H1 (cell line): Measurements from ENCODE around the gene TENT4B. TPM values are rescaled to one million over a fixed set of nuclear protein-coding genes. Genes with fewer than 3 reads are reported as not detected.

Source experiments
- CTCF ChIA-PET: fragments of 300-600 bp; sonication (Branson Sonifier 250); formaldehyde crosslinking; loops from one replicate; lab custom pipeline; 2021; ENCODE audit not compliant: partially characterized antibody; lab: Charles Lee
- POLR2A ChIA-PET: fragments of 300-600 bp; sonication (Branson Sonifier 250); formaldehyde crosslinking; loops from one replicate; lab custom pipeline; 2021; ENCODE audit warnings: inconsistent platforms; ENCODE audit not compliant: partially characterized antibody; lab: Charles Lee
- DNase-seq, 2 experiments: peaks; one replicate each; pipeline versions ENCODE4 v3.0.0 to v3.0.0-alpha.2; 2010 to 2022; ENCODE audit warnings: low spot score in 2 of 2, low read depth in 1 of 2, mixed read lengths in 1 of 2
- FAIRE-seq: peaks from 2 replicates; lab custom pipeline; 2011; peaks lifted over from hg19 to GRCh38; lab: Jason Lieb, UNC
- H2AFZ ChIP-seq: 2 replicates; pipeline ENCODE4 v1.8.1; 2012; ENCODE audit warnings: low read length, inconsistent platforms
- H2AK5ac ChIP-seq: 2 replicates; pipeline ENCODE4 v1.6.1; 2013; ENCODE audit warnings: low read depth, low read length
- H2BK120ac ChIP-seq: replicated peaks from 2 replicates; pipeline ENCODE3; 2013; ENCODE audit warnings: low read depth, low read length, inconsistent platforms
- H2BK12ac ChIP-seq: 2 replicates; pipeline ENCODE4 v1.6.1; 2013; ENCODE audit warnings: low read depth, low read length
- H2BK15ac ChIP-seq: 2 replicates; pipeline ENCODE4 v1.6.1; 2013; ENCODE audit warnings: low read length
- H2BK20ac ChIP-seq: 2 replicates; pipeline ENCODE4 v1.6.1; 2013; ENCODE audit warnings: low read length
- H2BK5ac ChIP-seq: 2 replicates; pipeline ENCODE4 v1.6.1; 2013; ENCODE audit warnings: low read depth, low read length
- H3K14ac ChIP-seq: 2 replicates; pipeline ENCODE4 v1.6.1; 2013; ENCODE audit warnings: inconsistent platforms; ENCODE audit not compliant: insufficient read length
- H3K18ac ChIP-seq: 2 replicates; pipeline ENCODE4 v1.6.1; 2013; ENCODE audit warnings: low read length; ENCODE audit errors: extremely low read depth
- H3K23ac ChIP-seq: 2 replicates; pipeline ENCODE4 v1.6.1; 2013; ENCODE audit warnings: inconsistent platforms; ENCODE audit not compliant: insufficient read length
- H3K23me2 ChIP-seq: 2 replicates; pipeline ENCODE4 v1.6.1; 2013; ENCODE audit warnings: low read depth, low read length
- H3K27ac ChIP-seq: 2 replicates; pipeline ENCODE4 v1.6.1; 2011; ENCODE audit warnings: low read depth, low read length, inconsistent platforms
- H3K27me3 ChIP-seq, 4 experiments: replicated peaks in 1 of 4; 1 replicate in 1 of 4; 2 replicates in 3 of 4; pipeline versions ENCODE4 v1.6.1 to v1.8.1; 2011 to 2013; ENCODE audit warnings: low read length in 3 of 4, mild to moderate bottlenecking in 3 of 4, inconsistent platforms in 2 of 4, mixed read lengths in 2 of 4, moderate library complexity in 1 of 4; ENCODE audit not compliant: control insufficient read depth in 3 of 4, insufficient read depth in 3 of 4; ENCODE audit errors: extremely low read depth in 1 of 4
- H3K36me3 ChIP-seq, 4 experiments: 2 replicates each; pipeline versions ENCODE4 v1.6.1 to v1.8.1; 2011 to 2013; ENCODE audit warnings: mild to moderate bottlenecking in 4 of 4, low read length in 3 of 4, moderate library complexity in 2 of 4, control low read depth in 1 of 4, inconsistent platforms in 1 of 4; ENCODE audit not compliant: insufficient read depth in 4 of 4, control insufficient read depth in 2 of 4
- H3K4ac ChIP-seq: replicated peaks from 2 replicates; pipeline ENCODE3; 2013; ENCODE audit warnings: low read length, low read depth, mixed read lengths, inconsistent platforms; ENCODE audit not compliant: insufficient read length
- H3K4me1 ChIP-seq, 4 experiments: replicated peaks in 1 of 4; 1 replicate in 1 of 4; 2 replicates in 3 of 4; pipeline versions ENCODE4 v1.6.1 to v1.8.1; 2011 to 2013; ENCODE audit warnings: low read length in 3 of 4, inconsistent platforms in 2 of 4, mixed read lengths in 1 of 4; ENCODE audit not compliant: insufficient read depth in 4 of 4, control insufficient read depth in 3 of 4
- H3K4me2 ChIP-seq, 2 experiments: 2 replicates each; pipeline versions ENCODE4 v1.6.1 to v1.8.1; 2011 to 2013; ENCODE audit warnings: low read depth in 2 of 2, low read length in 2 of 2, control low read depth in 1 of 2, inconsistent platforms in 1 of 2, mild to moderate bottlenecking in 1 of 2; ENCODE audit not compliant: insufficient read depth in 1 of 2
- H3K4me3 ChIP-seq, 4 experiments: fragments of 200-600, 300-600 bp in 1 of 4; sonication (generic), shearing (Covaris generic), sonication (Bioruptor Twin) in 1 of 4; 2 replicates each; pipeline versions ENCODE4 v1.5.1 to v1.8.1; 2011 to 2016; ENCODE audit warnings: low read length in 4 of 4, low read depth in 3 of 4, control low read depth in 2 of 4, inconsistent platforms in 2 of 4, mild to moderate bottlenecking in 2 of 4, mixed read lengths in 1 of 4, moderate library complexity in 1 of 4; ENCODE audit not compliant: insufficient read depth in 2 of 4; ENCODE audit errors: extremely low read depth in 1 of 4
- H3K56ac ChIP-seq: replicated peaks from 2 replicates; pipeline ENCODE3; 2013; ENCODE audit warnings: low read depth, mild to moderate bottlenecking, mixed read lengths, low read length, inconsistent platforms; ENCODE audit not compliant: insufficient read length
- H3K79me1 ChIP-seq: 2 replicates; pipeline ENCODE4 v1.6.1; 2013; ENCODE audit warnings: low read depth, low read length, control low read depth
- H3K79me2 ChIP-seq, 2 experiments: 2 replicates each; pipeline versions ENCODE4 v1.6.1 to v1.8.1; 2012 to 2013; ENCODE audit warnings: low read length in 2 of 2, mild to moderate bottlenecking in 2 of 2, inconsistent platforms in 1 of 2; ENCODE audit not compliant: insufficient read depth in 2 of 2, control insufficient read depth in 1 of 2
- H3K9ac ChIP-seq, 4 experiments: replicated peaks in 1 of 4; 1 replicate in 1 of 4; 2 replicates in 3 of 4; pipeline versions ENCODE4 v1.6.1 to v1.8.1; 2011 to 2013; ENCODE audit warnings: low read depth in 3 of 4, low read length in 3 of 4, control low read depth in 2 of 4, mild to moderate bottlenecking in 2 of 4, moderate library complexity in 2 of 4, inconsistent platforms in 1 of 4; ENCODE audit errors: extremely low read depth in 1 of 4
- H3K9me3 ChIP-seq, 2 experiments: 2 replicates each; pipeline versions ENCODE4 v1.6.1 to v1.8.1; 2012 to 2013; ENCODE audit warnings: mild to moderate bottlenecking in 2 of 2, moderate library complexity in 2 of 2, control low read depth in 1 of 2, inconsistent platforms in 1 of 2, low read depth in 1 of 2, low read length in 1 of 2, mixed read lengths in 1 of 2; ENCODE audit not compliant: insufficient read depth in 2 of 2
- H4K20me1 ChIP-seq, 2 experiments: replicated peaks in 1 of 2; 2 replicates each; pipeline versions ENCODE3 to v1.8.1; 2011 to 2013; ENCODE audit warnings: inconsistent platforms in 2 of 2, low read length in 2 of 2, mild to moderate bottlenecking in 1 of 2; ENCODE audit not compliant: insufficient read depth in 2 of 2, control insufficient read depth in 1 of 2
- H4K5ac ChIP-seq: 2 replicates; pipeline ENCODE4 v1.6.1; 2013; ENCODE audit warnings: low read length, low read depth, mixed read lengths, inconsistent platforms; ENCODE audit not compliant: insufficient read length
- H4K8ac ChIP-seq: 2 replicates; pipeline ENCODE4 v1.8.0; 2013; ENCODE audit warnings: mild to moderate bottlenecking, moderate library complexity, low read length, inconsistent platforms; ENCODE audit not compliant: insufficient read depth; ENCODE audit errors: extremely low read depth
- H4K91ac ChIP-seq: replicated peaks from 2 replicates; pipeline ENCODE3; 2013; ENCODE audit warnings: low read length, mixed read lengths, inconsistent platforms; ENCODE audit not compliant: insufficient read length
- ASH2L ChIP-seq: fragments of 200-600, 300-600 bp; sonication (generic); IDR thresholded peaks from one replicate; pipeline ENCODE4 v1.7.1; 2017; ENCODE audit warnings: low read length
- ATF3 ChIP-seq: IDR thresholded peaks from 2 replicates; pipeline ENCODE4 v1.6.1; 2011; ENCODE audit warnings: low read depth, mild to moderate bottlenecking, low read length; ENCODE audit not compliant: insufficient read depth
- BCL11A ChIP-seq, 2 experiments: IDR thresholded peaks; one replicate each; pipeline ENCODE4 v1.6.1; 2011; ENCODE audit warnings: low read depth in 2 of 2, low read length in 2 of 2, mild to moderate bottlenecking in 2 of 2
- CREB1 ChIP-seq: IDR thresholded peaks from 2 replicates; pipeline ENCODE4 v1.6.1; 2012; ENCODE audit warnings: inconsistent platforms
- HDAC6 ChIP-seq: IDR thresholded peaks from one replicate; pipeline ENCODE4 v1.7.1; 2012; ENCODE audit warnings: low read depth, mild to moderate bottlenecking, inconsistent platforms, low read length, moderate library complexity
- NANOG ChIP-seq: IDR thresholded peaks from 2 replicates; pipeline ENCODE4 v1.6.1; 2011; ENCODE audit warnings: low read length, low read depth, mild to moderate bottlenecking, inconsistent platforms; ENCODE audit not compliant: insufficient read depth, poor library complexity, severe bottlenecking
- PHF8 ChIP-seq: fragments of 200-600 bp; sonication (generic); conservative IDR thresholded peaks from 2 replicates; pipeline ENCODE4 v1.7.1; 2012; ENCODE audit warnings: low read depth, mild to moderate bottlenecking, inconsistent platforms, low read length, moderate library complexity
- POLR2AphosphoS5 ChIP-seq: IDR thresholded peaks from 2 replicates; pipeline ENCODE4 v1.6.1; 2011; ENCODE audit warnings: low read depth, low read length
- RNF2 ChIP-seq: fragments of 200-900, 300-1000 bp; sonication (generic); IDR thresholded peaks from 2 replicates; pipeline ENCODE4 v1.7.1; 2016; ENCODE audit warnings: borderline replicate concordance, low read depth, mild to moderate bottlenecking, antibody characterized with exemption, low read length; ENCODE audit not compliant: poor library complexity, severe bottlenecking; ENCODE audit errors: missing control alignments
- SRF ChIP-seq: IDR thresholded peaks from 2 replicates; pipeline ENCODE4 v1.6.1; 2011; ENCODE audit warnings: mild to moderate bottlenecking, low read depth, low read length, moderate library complexity
- TAF7 ChIP-seq: optimal IDR thresholded peaks from 2 replicates; pipeline ENCODE3; 2011; ENCODE audit warnings: low read depth, mild to moderate bottlenecking, inconsistent platforms, low read length, moderate library complexity, borderline replicate concordance
- USF2 ChIP-seq: IDR thresholded peaks from 2 replicates; pipeline ENCODE4 v1.6.1; 2011; ENCODE audit warnings: low read length, improper control_type of control experiment
- WGBS, 2 experiments: shearing (Covaris generic) in 1 of 2; methylation state at CpG; one replicate each; pipeline versions ENCODE4 v1.1.6 to v1.1.7; 2013 to 2015; ENCODE audit warnings: low lambda C conversion rate in 2 of 2, mixed read lengths in 2 of 2, inconsistent platforms in 1 of 2, low coverage in 1 of 2, missing lambda C conversion rate in 1 of 2; ENCODE audit not compliant: insufficient replicate concordance in 2 of 2, insufficient coverage in 1 of 2, insufficient read length in 1 of 2; ENCODE audit errors: extremely low coverage in 1 of 2, missing lambda C conversion rate in 1 of 2; 5-methylcytosine and 5-hydroxymethylcytosine counted together
- polyA plus RNA-seq, 7 experiments: library from polyadenylated mRNA; depleted of rRNA in 3 of 7; stranded (reverse) in 5 of 7; unstranded in 2 of 7; fragments of >200 nt in 5 of 7; fragments of 200-250 nt in 2 of 7; gene quantifications; 1 replicate in 5 of 7; 2 replicates in 1 of 7; 4 replicates in 1 of 7; pipeline versions ENCODE4 v1.2.1 to v1.2.3, GENCODE V29; 2011 to 2013; ENCODE audit warnings: missing spikeins in 2 of 7, mixed read lengths in 2 of 7
- total RNA-seq: library from RNA; stranded (reverse); fragmentation: NEBNext Ultra II Directional; extraction: Animal tissue kit (Norgen Biotek cat#: 25700); gene quantifications from 2 replicates; pipeline ENCODE4 v1.2.1, GENCODE V29; 2021

Gene TENT4B
- total and polyA plus RNA-seq, 2 of the 8 experiments (the other 6 are each of a cell fraction or from before 2014, with no cell fraction given) = 4.2 to 15.7 TPM

- Histone ChIP-seq H2BK20ac (no peak overlapping the region), H3K27ac (no peak overlapping the region), H3K9me3 (no peaks in the 10 kb centered on the region), H3K27me3 (no peaks in the 10 kb centered on the region), H3K18ac (no peak overlapping the region), H4K8ac (no peak overlapping the region), H4K91ac (no peak overlapping the region), H3K23me2 (no peaks in the 10 kb centered on the region; the same call in 1 of the 2 replicates), H3K36me3 (no peaks in the 10 kb centered on the region), H3K79me1 (peaks cover 5% of the 10 kb centered on the region; the same call in 1 of the 2 replicates), H2BK5ac (0 out of 2 replicates have a peak overlapping the region, but pooled peaks have one; percentile 8), H3K4me2 (no peak overlapping the region), H3K56ac (no peak overlapping the region), H2BK120ac (no peak overlapping the region), H3K4me3 (no peak overlapping the region), H3K23ac (no peak overlapping the region), H3K9ac (no peak overlapping the region), H3K4me1 (no peaks in the 10 kb centered on the region), H2AFZ (no peak overlapping the region), H4K20me1 (peaks cover 0 to 4% of the 10 kb centered on the region in 2 experiments), H2AK5ac (no peak overlapping the region), H4K5ac (no peak overlapping the region), H2BK12ac (no peak overlapping the region), H3K4ac (no peak overlapping the region), H2BK15ac (no peak overlapping the region), H3K14ac (no peak overlapping the region), H3K79me2 (peaks cover 0 to 77% of the 10 kb centered on the region in 2 experiments; a peak in 2 of 4 replicates)
- DNase-seq (no peak), FAIRE-seq (no peak)
- ChIA-PET POLR2A (interaction anchor here (0.6 kb wide), 1 partner anchor 16 kb away, joined by 3 read pairs; no protein-coding TSS in a partner anchor), CTCF (interaction anchor here (1.5 to 1.6 kb wide), 3 partner anchors 18 to 43 kb away, joined by 4 to 9 read pairs (median 4); no protein-coding TSS in a partner anchor)
- 81% methylated on average over 7 of the region's 7 CpGs; no CpG with 5 or more reads in 1 of the 2 experiments for WGBS, 2 experiments
- TF ChIP-seq NANOG = no peak
- no peak for TF ChIP-seq HDAC6
- no peak for TF ChIP-seq ASH2L
- no peak for TF ChIP-seq ATF3
- TF ChIP-seq SRF = no peak
- no peak for TF ChIP-seq BCL11A (IDR thresholded peaks at IDR 0.05; ENCODE audit: low read depth in 2 of 2, low read length in 2 of 2)
- no peak for TF ChIP-seq RNF2
- no peak for TF ChIP-seq CREB1
- TF ChIP-seq TAF7 = no peak
- TF ChIP-seq USF2 = no peak
- no peak for TF ChIP-seq PHF8
- no peak for TF ChIP-seq POLR2AphosphoS5
Measured at GRCh38 chr16:50167556-50167955, 14.4 kb downstream of the TENT4B start.
